NCI-H1105 treated with DMSO at 0.1 percent for 48 hours (cell line): ENCODE measurements around the gene MEIOSIN.
"Not testable (repeated sequence)": the region's sequence is repeated elsewhere in the genome, so short reads cannot be mapped to it uniquely, and the experiment has no call there.

Experiments used
- DNase-seq: peaks from one replicate; lab custom pipeline; 2025; lab: John Stamatoyannopoulos, UW

Gene MEIOSIN

DNA sequence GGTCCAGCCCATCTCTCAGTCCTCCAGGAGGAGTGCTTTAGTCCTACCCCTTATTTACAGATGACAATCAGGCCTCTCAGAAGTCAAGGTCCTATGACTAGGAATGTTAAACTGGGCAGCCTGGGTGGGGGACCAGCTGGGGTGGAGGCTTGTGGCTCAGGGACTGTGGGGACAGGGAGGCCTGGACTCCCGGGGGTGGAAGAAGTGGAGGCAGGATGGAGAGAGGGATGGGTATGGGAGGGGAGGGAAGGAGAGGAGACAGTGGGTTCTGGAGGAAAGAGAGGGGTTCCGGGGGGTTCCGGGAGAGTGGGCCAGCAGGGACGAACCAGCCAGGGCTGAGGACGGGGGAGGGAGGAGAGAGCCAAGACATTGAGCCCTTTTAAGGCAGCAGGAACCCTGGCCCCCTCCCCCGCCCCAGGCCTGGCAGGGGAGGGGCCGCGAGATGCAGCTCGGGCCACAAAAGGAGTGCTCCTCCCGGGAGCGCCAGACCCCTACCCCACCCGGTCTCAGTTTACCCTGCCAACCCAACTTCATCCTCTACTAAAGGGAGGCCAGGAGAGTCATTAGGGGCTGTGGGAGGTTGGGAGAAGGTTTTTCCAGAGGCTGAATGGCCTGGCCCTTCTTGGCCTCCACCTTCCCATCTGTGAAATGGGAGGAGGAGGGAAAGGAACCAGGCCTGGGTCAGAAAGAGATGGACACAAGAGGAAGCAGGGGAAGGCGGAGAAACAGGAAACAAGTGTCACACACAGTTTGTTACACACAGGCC, 47.4 kb downstream of the MEIOSIN start:
- peak; percentile 53 for DNase-seq

GRCh38 chr19:45781214-45782161, 48.2 kb downstream of the MEIOSIN start:
- DNase-seq: peak; percentile 89

GRCh38 chr19:45782162-45782691, 49.0 kb downstream of the MEIOSIN start, which contains the start of gene DMPK:
DMPK (minus strand) TSS chr19:45782490; CDS start chr19:45782352, 138 bp downstream.
- no peak for DNase-seq

DNA sequence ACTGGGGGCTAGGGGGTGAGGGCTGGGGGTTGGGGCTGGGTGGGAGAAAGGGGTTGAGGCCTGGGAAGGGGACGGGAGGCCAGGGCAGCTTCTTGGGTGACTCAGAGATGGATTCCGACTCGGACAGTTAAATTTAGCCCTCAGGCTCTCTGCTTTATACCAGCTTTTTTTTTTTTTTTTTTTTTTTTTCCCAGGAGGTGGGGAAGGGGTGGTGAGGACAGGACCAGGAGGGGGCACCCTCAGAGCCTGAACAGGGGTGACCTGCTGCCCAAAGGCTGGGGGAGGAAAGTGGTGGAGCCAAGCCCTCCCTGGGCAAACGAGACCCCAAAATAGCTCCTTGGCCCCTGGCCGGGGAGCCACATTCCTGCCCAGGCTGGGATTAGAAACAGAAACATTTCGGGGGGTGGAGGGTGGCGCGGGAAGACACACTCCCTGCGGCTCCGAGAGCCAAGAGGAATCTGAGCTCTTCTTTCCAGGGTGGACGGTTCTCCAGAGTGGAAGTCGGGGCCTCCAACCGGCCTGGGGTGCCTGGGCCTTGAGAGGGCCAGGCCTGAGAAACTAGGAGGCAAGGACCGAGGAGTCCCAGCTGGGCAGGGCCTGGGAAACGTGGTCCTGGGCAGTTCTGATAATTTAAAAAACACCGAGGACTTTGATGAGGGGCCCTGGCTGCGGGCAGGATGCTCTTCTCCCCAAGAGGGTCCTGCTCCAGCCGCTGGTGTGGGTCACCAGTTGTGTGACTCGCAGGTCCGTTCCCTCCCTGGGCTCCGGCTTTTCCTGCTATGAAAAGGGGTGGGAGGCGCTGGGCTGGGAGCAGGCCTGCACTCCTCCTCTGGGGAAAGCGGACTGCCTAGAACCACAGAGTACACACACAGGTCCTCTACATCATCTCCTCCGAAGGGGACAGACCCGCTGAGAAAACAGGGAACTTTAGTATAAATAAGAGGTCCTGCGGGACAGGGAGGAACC, 49.9 kb downstream of the MEIOSIN start:
- DNase-seq: no peak

- no peak for DNase-seq
Observed at GRCh38 chr19:45784096-45784495, 50.9 kb downstream of the MEIOSIN start.

GRCh38 chr19:45785097-45785496, 51.9 kb downstream of the MEIOSIN start:
- DNase-seq: no peak

DNA sequence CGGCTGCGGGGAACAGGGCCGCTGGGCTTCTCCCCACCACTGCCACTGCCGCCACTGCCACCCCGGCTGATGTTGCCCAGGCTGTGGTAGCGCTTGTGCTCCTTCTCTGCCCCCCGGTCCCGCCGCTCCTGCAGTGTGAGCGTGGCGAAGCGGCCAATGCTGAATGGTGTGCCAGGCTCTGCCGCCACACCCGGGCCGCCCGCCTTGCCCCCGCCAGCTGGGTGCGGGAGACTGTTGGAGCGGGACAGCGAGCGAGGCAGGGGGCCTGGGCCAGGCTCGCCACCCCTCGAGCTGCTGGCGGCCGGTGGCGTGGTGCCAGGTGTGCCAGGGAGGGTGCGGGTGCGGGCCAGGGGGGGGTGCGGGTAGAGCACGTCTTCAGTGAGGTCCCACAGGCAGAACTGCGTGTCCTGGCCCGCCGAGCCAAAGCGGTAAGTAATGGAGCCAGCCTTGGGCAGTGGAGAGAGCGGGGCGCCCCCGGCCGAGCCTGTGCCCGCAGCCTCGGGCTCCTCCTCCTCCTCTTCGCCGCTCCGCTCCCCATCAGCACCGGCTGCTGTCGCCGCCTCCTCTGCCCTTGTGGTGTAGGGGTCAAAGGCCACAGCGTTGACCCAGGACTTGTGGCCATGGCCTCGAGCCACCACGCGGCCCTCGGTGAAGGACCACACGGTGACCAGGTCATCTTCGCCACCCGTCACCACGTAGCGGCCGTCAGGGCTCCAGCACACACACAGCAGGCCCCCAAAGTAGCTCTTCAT, 52.7 kb downstream of the MEIOSIN start:
- no peak for DNase-seq

DNA sequence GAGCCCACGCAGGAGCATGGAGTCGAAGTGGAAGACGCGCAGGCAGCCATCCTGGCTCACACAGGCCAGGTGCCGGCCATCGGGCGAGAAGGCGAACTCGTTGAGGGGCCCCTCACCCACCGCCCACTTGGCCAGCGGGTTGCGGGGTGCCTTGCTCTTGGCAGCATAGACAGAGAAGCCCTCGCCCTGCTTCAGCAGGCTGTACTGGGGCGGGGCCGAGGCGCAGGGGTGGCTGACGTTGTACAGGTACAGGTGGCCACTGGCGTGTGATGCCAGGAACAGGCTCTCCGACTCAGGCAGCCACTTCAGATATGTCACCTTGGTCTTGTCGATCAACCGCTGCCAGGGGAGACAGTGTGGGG, 53.3 kb downstream of the MEIOSIN start:
- no peak for DNase-seq

- DNase-seq: no peak
Observed at GRCh38 chr19:45789035-45789786, 56.0 kb downstream of the MEIOSIN start.

- no peak for DNase-seq
Observed at GRCh38 chr19:45790942-45791341, 57.7 kb downstream of the MEIOSIN start.

GRCh38 chr19:45791744-45792469, 58.7 kb downstream of the MEIOSIN start:
- no peak for DNase-seq

GRCh38 chr19:45792470-45793177, 59.4 kb downstream of the MEIOSIN start, which contains the start of gene DMWD:
DMWD (minus strand) TSS chr19:45792845; CDS start chr19:45792756, 89 bp downstream.
- DNase-seq: peak; percentile 98

GRCh38 chr19:45793178-45793564, 59.9 kb downstream of the MEIOSIN start:
- no peak for DNase-seq

GRCh38 chr19:45793876-45794275, 60.6 kb downstream of the MEIOSIN start:
- no peak for DNase-seq

GRCh38 chr19:45794627-45795026, 61.4 kb downstream of the MEIOSIN start:
- DNase-seq: no peak

DNA sequence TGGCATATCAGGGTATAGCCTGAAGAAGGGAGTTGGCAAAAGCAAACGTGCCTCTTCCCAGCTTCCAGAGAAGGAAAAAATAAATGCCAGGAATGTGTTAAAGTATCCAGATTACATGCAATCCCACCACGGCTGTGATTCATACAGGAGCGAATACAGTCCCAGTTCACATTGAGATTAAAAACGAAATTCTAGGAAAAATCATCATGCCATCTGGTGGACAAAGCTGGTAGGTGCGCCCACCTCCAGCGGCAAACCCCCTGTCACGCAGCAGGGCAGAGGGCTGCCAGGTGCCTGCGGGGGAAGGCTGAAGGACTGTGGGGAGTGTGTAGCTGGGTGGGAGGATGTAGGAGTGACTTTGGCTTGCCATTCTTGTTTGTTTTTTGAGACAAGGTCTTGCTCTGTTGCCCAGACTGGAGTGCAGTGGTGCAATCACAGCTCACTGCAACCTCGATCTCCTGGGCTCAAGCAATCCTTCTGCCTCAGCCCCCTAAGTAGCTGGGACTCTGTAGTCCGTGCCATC, 65.8 kb downstream of the MEIOSIN start:
- peak; percentile 70 for DNase-seq

- not testable (repeated sequence) for DNase-seq
Observed at GRCh38 chr19:45799541-45799940, 66.3 kb downstream of the MEIOSIN start.

DNA sequence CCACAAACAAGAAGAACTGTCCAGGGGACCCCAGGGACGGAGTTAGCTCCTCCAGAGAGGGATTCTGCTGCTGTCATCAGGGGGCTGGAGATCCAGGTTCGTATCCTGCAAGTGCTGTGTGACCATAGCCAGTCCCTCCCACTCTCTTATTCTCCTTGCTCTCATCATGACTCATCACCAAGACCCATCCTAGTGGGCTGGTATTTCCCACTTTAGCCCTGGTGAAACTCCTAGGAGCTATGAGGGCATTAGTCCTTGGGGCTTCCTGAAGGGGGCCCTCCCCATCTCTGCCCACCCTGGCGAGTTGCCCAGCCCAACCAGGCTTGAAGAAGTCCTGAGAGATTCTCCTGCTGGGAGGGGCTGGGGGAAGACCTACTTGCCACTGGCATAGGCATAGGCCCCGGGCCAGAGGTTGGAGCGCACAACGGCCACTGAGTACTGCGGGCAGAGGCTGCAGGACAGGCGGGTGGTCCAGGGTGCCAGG, 66.9 kb downstream of the MEIOSIN start:
- DNase-seq: no peak
